Inflammatory macrophage treated with lipopolysaccharide for 1 hour (primary cell): ENCODE results near the gene CEP76.
"Not testable (repeated sequence)": the region's sequence is repeated elsewhere in the genome, so short reads cannot be mapped to it uniquely, and the experiment has no call there.

Experiments used
- DNase-seq, 2 donors: peaks; one replicate each; pipeline ENCODE4 v3.0.0-alpha.2; 2020 to 2022

CEP76 gene

GRCh38 chr18:12703096-12703567, 609 bp upstream of the CEP76 start:
- DNase-seq: no peak

GRCh38 chr18:12701161-12701560, 1.4 kb downstream of the CEP76 start:
- DNase-seq: no peak

GRCh38 chr18:12699747-12700146, 2.8 kb downstream of the CEP76 start:
- DNase-seq: no peak

GRCh38 chr18:12694032-12694431, 8.5 kb downstream of the CEP76 start:
- DNase-seq: no peak

GRCh38 chr18:12692206-12692605, 10.3 kb downstream of the CEP76 start:
- no peak for DNase-seq

GRCh38 chr18:12689256-12689850, 13.2 kb downstream of the CEP76 start:
- DNase-seq: peak in 1 of 2 donors; percentile 56

- DNase-seq: no peak
Observed at GRCh38 chr18:12686100-12686499, 16.4 kb downstream of the CEP76 start.

GRCh38 chr18:12679183-12679786, 23.2 kb downstream of the CEP76 start:
- DNase-seq: peak in 1 of 2 donors; percentile 24

- DNase-seq: no peak
Observed at GRCh38 chr18:12668041-12668440, 34.5 kb downstream of the CEP76 start.

- peak; percentile 30 to 74 for DNase-seq
Observed at GRCh38 chr18:12659904-12660605, 42.5 kb downstream of the CEP76 start.

GRCh38 chr18:12658426-12659138, 43.9 kb downstream of the CEP76 start:
- peak; percentile 42 to 43 for DNase-seq

- peak; percentile 56 for DNase-seq
Observed at GRCh38 chr18:12657684-12658425, 44.7 kb downstream of the CEP76 start, which contains the start of gene SPIRE1. Gene SPIRE1 (minus strand): TSS chr18:12658107. CDS start chr18:12657866, 241 bp downstream.

- DNase-seq: peak in 1 of 2 donors; percentile 27
Observed at GRCh38 chr18:12656938-12657683, 45.4 kb downstream of the CEP76 start.

GRCh38 chr18:12656605-12656937, 46.0 kb downstream of the CEP76 start:
- DNase-seq: no peak

GRCh38 chr18:12654971-12655370, 47.6 kb downstream of the CEP76 start:
- no peak for DNase-seq

- DNase-seq: peak in 1 of 2 donors; percentile 23
Observed at GRCh38 chr18:12652861-12653401, 49.6 kb downstream of the CEP76 start.

- no peak for DNase-seq
Observed at GRCh38 chr18:12651651-12652050, 50.9 kb downstream of the CEP76 start.

GRCh38 chr18:12647773-12648172, 54.8 kb downstream of the CEP76 start:
- no peak for DNase-seq

- DNase-seq: no peak
Observed at GRCh38 chr18:12645751-12646203, 56.7 kb downstream of the CEP76 start.

- peak; percentile 36 to 70 for DNase-seq
Observed at GRCh38 chr18:12645254-12645653, 57.3 kb downstream of the CEP76 start.

GRCh38 chr18:12643756-12644155, 58.8 kb downstream of the CEP76 start:
- not testable (repeated sequence) for DNase-seq

- no peak for DNase-seq
Observed at GRCh38 chr18:12640881-12641200, 61.7 kb downstream of the CEP76 start.
